Measurements from ENCODE around the gene USP3.

Gene USP3

GRCh38 chr15:63513271-63513670 lies 8.9 kb downstream of the USP3 start:
- no peak for TF ChIP-seq CTCF (IDR thresholded peaks at IDR 0.05; ENCODE audit: low read depth, low read length)
- no peak for DNase-seq
- Histone ChIP-seq H3K4me3 (ENCODE audit: low read depth, low read length) (no peak overlapping the region), H3K36me3 (no peaks in the 10 kb centered on the region), H3K9me3 (no peaks in the 10 kb centered on the region), H3K27me3 (no peaks in the 10 kb centered on the region), H3K4me1 (peaks cover 26% of the 10 kb centered on the region)

- no peaks in the 10 kb centered on the region for H3K36me3 ChIP-seq
- H3K9me3 ChIP-seq, result no peaks in the 10 kb centered on the region
- peaks cover 22% of the 10 kb centered on the region for H3K4me1 ChIP-seq
- no peak for TF ChIP-seq CTCF (IDR thresholded peaks at IDR 0.05; ENCODE audit: low read depth, low read length)
- H3K27me3 ChIP-seq, result no peaks in the 10 kb centered on the region
- no peak for DNase-seq
- H3K4me3 ChIP-seq (ENCODE audit: low read depth, low read length), result no peak overlapping the region
These were observed 9.3 kb downstream of the USP3 start for GRCh38 chr15:63513728-63514127.

GRCh38 chr15:63514531-63514943 lies 10.1 kb downstream of the USP3 start:
- Histone ChIP-seq H3K27me3 (no peaks in the 10 kb centered on the region), H3K9me3 (no peaks in the 10 kb centered on the region), H3K4me1 (peaks cover 22% of the 10 kb centered on the region), H3K4me3 (ENCODE audit: low read depth, low read length) (no peak overlapping the region), H3K36me3 (no peaks in the 10 kb centered on the region)
- DNase-seq, result no peak
- no peak for TF ChIP-seq CTCF (IDR thresholded peaks at IDR 0.05; ENCODE audit: low read depth, low read length)

GRCh38 chr15:63517202-63517601 lies 12.8 kb downstream of the USP3 start:
- H3K4me3 ChIP-seq (ENCODE audit: low read depth, low read length), result no peak overlapping the region
- H3K27me3 ChIP-seq, result no peaks in the 10 kb centered on the region
- no peaks in the 10 kb centered on the region for H3K36me3 ChIP-seq
- H3K4me1 ChIP-seq, result peaks cover 19% of the 10 kb centered on the region
- no peaks in the 10 kb centered on the region for H3K9me3 ChIP-seq
- no peak for TF ChIP-seq CTCF (IDR thresholded peaks at IDR 0.05; ENCODE audit: low read depth, low read length)
- DNase-seq, result no peak

- DNase-seq, result no peak
- no peak for TF ChIP-seq CTCF (IDR thresholded peaks at IDR 0.05; ENCODE audit: low read depth, low read length)
- H3K4me1 ChIP-seq, result peaks cover 23% of the 10 kb centered on the region
- H3K27me3 ChIP-seq, result no peaks in the 10 kb centered on the region
- H3K36me3 ChIP-seq, result no peaks in the 10 kb centered on the region
- H3K9me3 ChIP-seq, result no peaks in the 10 kb centered on the region
- H3K4me3 ChIP-seq (ENCODE audit: low read depth, low read length), result no peak overlapping the region
These were observed 13.2 kb downstream of the USP3 start for GRCh38 chr15:63517628-63518027.

- peaks cover 28% of the 10 kb centered on the region for H3K4me1 ChIP-seq
- no peak overlapping the region for H3K4me3 ChIP-seq (ENCODE audit: low read depth, low read length)
- no peak for DNase-seq
- no peaks in the 10 kb centered on the region for H3K27me3 ChIP-seq
- no peaks in the 10 kb centered on the region for H3K36me3 ChIP-seq
- H3K9me3 ChIP-seq, result no peaks in the 10 kb centered on the region
- TF ChIP-seq CTCF (IDR thresholded peaks at IDR 0.05; ENCODE audit: low read depth, low read length), result no peak
These were observed 14.6 kb downstream of the USP3 start for GRCh38 chr15:63519041-63519440.

Data from BE2C (cell line).